Calu3 (cell line): ENCODE measurements around the gene ERGIC2. TPM values are rescaled to one million over a fixed set of nuclear protein-coding genes. Genes with fewer than 3 reads are reported as not detected.

ENCODE experiments used
- BruUV-seq: library from RNA; stranded (reverse); fragments of 400-500 nt; replicated peaks from 2 replicates; lab custom pipeline; 2021; lab: Mats Ljungman, UMichigan
- CTCF ChIA-PET: fragments of 300-600 bp; sonication (Branson Sonifier 250); formaldehyde crosslinking; loops from one replicate; lab custom pipeline; 2022; ENCODE audit warnings: antibody characterized with exemption; lab: Charles Lee
- DNase-seq: peaks from one replicate; pipeline ENCODE4 v3.0.0; 2022
- H3K27ac Mint-ChIP-seq: one replicate; pipeline ENCODE4 v1.8.0; 2022; ENCODE audit warnings: mixed read lengths; ENCODE audit not compliant: unreplicated experiment
- H3K27me3 Mint-ChIP-seq: one replicate; pipeline ENCODE4 v1.8.0; 2022; ENCODE audit warnings: mixed read lengths; ENCODE audit not compliant: unreplicated experiment
- H3K36me3 Mint-ChIP-seq: one replicate; pipeline ENCODE4 v1.8.0; 2022; ENCODE audit warnings: mild to moderate bottlenecking, moderate library complexity, mixed read lengths; ENCODE audit not compliant: insufficient read depth, unreplicated experiment
- H3K4me1 Mint-ChIP-seq: one replicate; pipeline ENCODE4 v1.8.0; 2022; ENCODE audit warnings: mild to moderate bottlenecking, low read depth, mixed read lengths; ENCODE audit not compliant: unreplicated experiment
- H3K4me3 Mint-ChIP-seq: one replicate; pipeline ENCODE4 v1.8.0; 2022; ENCODE audit warnings: mild to moderate bottlenecking, low read depth, moderate library complexity, mixed read lengths; ENCODE audit not compliant: unreplicated experiment
- H3K9me3 Mint-ChIP-seq: one replicate; pipeline ENCODE4 v1.8.0; 2022; ENCODE audit warnings: low read depth, mixed read lengths; ENCODE audit not compliant: unreplicated experiment
- intact Hi-C: fragments of 100-400 bp; cut with micrococcal nuclease; formaldehyde crosslinking; loops from one replicate; pipeline ENCODE4 v1.10.0; 2022; ENCODE audit not compliant: unreplicated experiment
- total RNA-seq: library from RNA; stranded (reverse); gene quantifications from 2 replicates; pipeline ENCODE4 v1.2.3, GENCODE V29; 2022
- TF ChIP-seq, protein P1 (sequence below): fragments of 200-600 bp; IDR thresholded peaks from one replicate; pipeline ENCODE4 v1.8.0; 2022; ENCODE audit warnings: antibody characterized with exemption; ENCODE audit not compliant: unreplicated experiment

ERGIC2 gene
- total RNA-seq, 1 experiment from 2014 or later, result 112 TPM

DNA sequence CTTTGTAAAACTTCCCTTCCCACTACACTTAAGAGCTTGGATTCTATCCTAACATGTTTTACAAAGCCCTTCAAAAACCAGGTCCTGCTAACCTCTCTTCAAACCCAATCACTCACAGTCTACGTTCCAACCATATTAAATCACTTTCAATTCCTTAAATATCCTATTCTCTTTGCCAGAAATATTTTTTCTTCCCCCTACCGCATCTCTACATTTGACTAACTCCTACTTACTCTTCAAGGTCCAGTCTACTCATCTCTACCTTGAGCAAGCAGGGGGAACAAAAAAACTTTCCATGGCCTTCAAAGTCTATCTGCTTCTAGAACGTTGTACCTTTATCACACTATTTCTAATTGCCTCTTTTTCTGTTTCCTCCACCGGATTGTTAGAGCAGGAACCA, 6.1 kb downstream of the ERGIC2 start:
- Mint-ChIP-seq H3K4me1 (peaks cover 10% of the 10 kb centered on the region), H3K9me3 (no peaks in the 10 kb centered on the region), H3K27me3 (no peaks in the 10 kb centered on the region), H3K27ac (no peak overlapping the region), H3K36me3 (peaks cover 4% of the 10 kb centered on the region), H3K4me3 (no peak overlapping the region)
- intact Hi-C loops, result no loop called here
- BruUV-seq, result no TSS peak
- TF ChIP-seq, protein P1, sequence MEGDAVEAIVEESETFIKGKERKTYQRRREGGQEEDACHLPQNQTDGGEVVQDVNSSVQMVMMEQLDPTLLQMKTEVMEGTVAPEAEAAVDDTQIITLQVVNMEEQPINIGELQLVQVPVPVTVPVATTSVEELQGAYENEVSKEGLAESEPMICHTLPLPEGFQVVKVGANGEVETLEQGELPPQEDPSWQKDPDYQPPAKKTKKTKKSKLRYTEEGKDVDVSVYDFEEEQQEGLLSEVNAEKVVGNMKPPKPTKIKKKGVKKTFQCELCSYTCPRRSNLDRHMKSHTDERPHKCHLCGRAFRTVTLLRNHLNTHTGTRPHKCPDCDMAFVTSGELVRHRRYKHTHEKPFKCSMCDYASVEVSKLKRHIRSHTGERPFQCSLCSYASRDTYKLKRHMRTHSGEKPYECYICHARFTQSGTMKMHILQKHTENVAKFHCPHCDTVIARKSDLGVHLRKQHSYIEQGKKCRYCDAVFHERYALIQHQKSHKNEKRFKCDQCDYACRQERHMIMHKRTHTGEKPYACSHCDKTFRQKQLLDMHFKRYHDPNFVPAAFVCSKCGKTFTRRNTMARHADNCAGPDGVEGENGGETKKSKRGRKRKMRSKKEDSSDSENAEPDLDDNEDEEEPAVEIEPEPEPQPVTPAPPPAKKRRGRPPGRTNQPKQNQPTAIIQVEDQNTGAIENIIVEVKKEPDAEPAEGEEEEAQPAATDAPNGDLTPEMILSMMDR, result no peak
- CTCF ChIA-PET, result no interaction called here
- DNase-seq, result no peak

DNA sequence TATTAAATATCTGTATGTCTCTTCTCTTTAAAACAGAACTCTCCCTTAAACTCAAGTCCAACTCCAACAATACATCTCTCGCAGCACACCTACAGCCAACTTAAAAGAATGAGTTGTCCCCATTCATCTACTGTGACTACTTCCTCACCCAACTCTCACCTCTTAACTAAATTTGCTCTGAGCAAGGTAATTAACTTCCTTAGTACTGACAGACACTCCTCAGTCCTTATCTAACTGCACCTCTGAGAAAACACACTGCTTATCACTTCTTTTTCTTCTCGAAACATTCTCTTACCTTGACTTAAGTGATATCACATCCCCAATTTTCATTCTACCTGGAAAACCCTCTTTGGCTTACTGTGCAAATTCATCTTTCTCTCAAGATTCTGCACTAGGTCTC, 7.0 kb downstream of the ERGIC2 start:
- H3K36me3 Mint-ChIP-seq, result no peaks in the 10 kb centered on the region
- intact Hi-C loops, result no loop called here
- no TSS peak for BruUV-seq
- CTCF ChIA-PET, result no interaction called here
- H3K27ac Mint-ChIP-seq, result no peak overlapping the region
- H3K4me1 Mint-ChIP-seq, result peaks cover 5% of the 10 kb centered on the region
- no peaks in the 10 kb centered on the region for H3K9me3 Mint-ChIP-seq
- no peak overlapping the region for H3K4me3 Mint-ChIP-seq
- TF ChIP-seq, protein P1, result no peak
- no peak for DNase-seq
- H3K27me3 Mint-ChIP-seq, result no peaks in the 10 kb centered on the region

DNA sequence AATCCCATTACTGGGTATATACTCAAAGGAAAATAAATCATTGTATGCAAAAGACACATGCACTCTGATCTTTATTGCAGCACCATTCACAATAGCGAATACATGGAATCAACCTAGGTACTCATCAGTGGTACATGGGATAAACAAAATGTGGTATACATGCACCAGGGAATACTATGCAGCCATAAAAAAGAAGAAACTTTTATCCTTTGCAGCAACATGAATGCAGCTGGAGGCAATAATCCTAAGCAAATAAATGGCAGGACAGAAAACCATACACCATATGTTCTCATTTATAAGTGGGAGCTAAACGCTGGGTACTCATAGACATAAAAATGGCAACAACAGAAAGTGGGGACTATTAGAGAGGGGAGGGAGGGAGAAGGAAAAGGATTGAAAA, 15.9 kb downstream of the ERGIC2 start:
- intact Hi-C loops, result no loop called here
- Mint-ChIP-seq H3K27me3 (no peaks in the 10 kb centered on the region), H3K4me1 (no peaks in the 10 kb centered on the region), H3K36me3 (peaks cover 24% of the 10 kb centered on the region), H3K27ac (no peak overlapping the region), H3K9me3 (no peaks in the 10 kb centered on the region), H3K4me3 (no peak overlapping the region)
- BruUV-seq, result no TSS peak
- DNase-seq, result no peak
- TF ChIP-seq, protein P1, result no peak
- CTCF ChIA-PET, result no interaction called here

DNA sequence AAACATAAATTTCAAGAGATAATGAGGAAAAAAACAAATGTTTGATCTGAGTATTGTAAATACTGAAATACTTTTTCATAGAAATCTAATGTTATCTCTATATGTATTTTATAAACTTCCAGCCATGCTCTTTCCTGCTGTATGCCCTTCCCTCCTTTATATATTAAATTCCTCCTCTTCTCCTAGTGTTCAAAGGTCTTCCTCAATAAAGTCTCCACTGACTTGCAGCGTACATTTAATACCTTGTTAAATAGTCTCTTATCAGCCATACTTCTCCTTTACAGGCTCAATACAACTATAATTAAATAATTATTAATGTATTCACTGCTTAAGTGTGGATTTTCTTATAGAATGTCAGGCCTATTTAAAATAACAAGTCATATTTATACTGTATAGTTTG, 26.0 kb downstream of the ERGIC2 start:
- Mint-ChIP-seq H3K9me3 (no peaks in the 10 kb centered on the region), H3K27ac (no peak overlapping the region), H3K27me3 (no peaks in the 10 kb centered on the region), H3K4me1 (no peaks in the 10 kb centered on the region), H3K4me3 (no peak overlapping the region), H3K36me3 (peaks cover 6% of the 10 kb centered on the region)
- CTCF ChIA-PET, result no interaction called here
- TF ChIP-seq, protein P1, result no peak
- intact Hi-C loops, result loop anchor here (10.0 kb wide), 1 partner anchor 60 kb away; no protein-coding TSS in a partner anchor
- BruUV-seq, result no TSS peak
- no peak for DNase-seq
